Fibroblast of lung (primary cell): ENCODE data around the gene CUBN. TPM values are rescaled to one million over a fixed set of nuclear protein-coding genes. Genes with fewer than 3 reads are reported as not detected.

Experiments used
- DNase-seq, 2 donors: peaks; one replicate each; pipeline versions ENCODE4 v3.0.0 to v3.0.0-alpha.2; 2010; ENCODE audit warnings: low read depth in 2 of 2
- H2AFZ ChIP-seq: 2 replicates; pipeline ENCODE4 v1.5.1; 2012; ENCODE audit warnings: low read length, control low read depth, inconsistent platforms
- H3K27ac ChIP-seq: 2 replicates; pipeline ENCODE4 v1.5.1; 2011; ENCODE audit warnings: low read length, control low read depth; ENCODE audit not compliant: insufficient read depth
- H3K27me3 ChIP-seq: 2 replicates; pipeline ENCODE4 v1.5.1; 2011; ENCODE audit warnings: mild to moderate bottlenecking, low read length; ENCODE audit not compliant: control insufficient read depth, insufficient read depth
- H3K36me3 ChIP-seq: 2 replicates; pipeline ENCODE4 v1.5.1; 2011; ENCODE audit warnings: low read length; ENCODE audit not compliant: control insufficient read depth, insufficient read depth
- H3K4me1 ChIP-seq: 2 replicates; pipeline ENCODE4 v1.5.1; 2011; ENCODE audit warnings: low read length; ENCODE audit not compliant: control insufficient read depth, insufficient read depth; ENCODE audit errors: extremely low read depth
- H3K4me2 ChIP-seq: 2 replicates; pipeline ENCODE4 v1.5.1; 2011; ENCODE audit warnings: low read length, control low read depth; ENCODE audit not compliant: insufficient read depth; ENCODE audit errors: extremely low read depth
- H3K4me3 ChIP-seq, 4 experiments: fragments of 200-600 bp in 1 of 4; sonication (generic) in 1 of 4; replicated peaks in 1 of 4; 2 replicates each; pipeline ENCODE4 v1.5.1; 2011 to 2016; ENCODE audit warnings: low read length in 4 of 4, low read depth in 3 of 4, mild to moderate bottlenecking in 3 of 4, control low read depth in 2 of 4, inconsistent platforms in 1 of 4, mixed read lengths in 1 of 4; ENCODE audit not compliant: insufficient read depth in 1 of 4; ENCODE audit errors: control extremely low read depth in 1 of 4
- H3K79me2 ChIP-seq: 2 replicates; pipeline ENCODE4 v1.5.1; 2012; ENCODE audit warnings: mild to moderate bottlenecking, low read length, inconsistent platforms; ENCODE audit not compliant: control insufficient read depth, insufficient read depth
- H3K9ac ChIP-seq: 2 replicates; pipeline ENCODE4 v1.5.1; 2011; ENCODE audit warnings: mild to moderate bottlenecking, low read length, control low read depth; ENCODE audit not compliant: insufficient read depth
- H3K9me3 ChIP-seq: 2 replicates; pipeline ENCODE4 v1.5.1; 2012; ENCODE audit warnings: low read depth, low read length; ENCODE audit not compliant: control insufficient read depth, insufficient read depth
- H4K20me1 ChIP-seq: 2 replicates; pipeline ENCODE4 v1.5.1; 2011; ENCODE audit warnings: low read length; ENCODE audit not compliant: control insufficient read depth, insufficient read depth; ENCODE audit errors: extremely low read depth
- EZH2 ChIP-seq: IDR thresholded peaks from 2 replicates; pipeline ENCODE4 v1.5.1; 2012; ENCODE audit warnings: low read length, control low read depth, mild to moderate bottlenecking; ENCODE audit errors: missing control alignments
- polyA plus RNA-seq, 2 donors: library from polyadenylated mRNA; depleted of rRNA in 1 of 2; stranded (reverse) in 1 of 2; unstranded in 1 of 2; fragments of >200 nt; gene quantifications; 2 replicates each; pipeline ENCODE4 v1.2.1, GENCODE V29; 2011 to 2012; ENCODE audit warnings: missing spikeins in 1 of 2
- total RNA-seq: library from RNA; depleted of rRNA; stranded (reverse); fragments of >200 nt; gene quantifications from 2 replicates; pipeline ENCODE4 v1.2.1, GENCODE V29; 2014
- TF ChIP-seq, protein P1 (sequence below), 2 donors: IDR thresholded peaks in 1 of 2; conservative IDR thresholded peaks in 1 of 2; 1 replicate in 1 of 2; 2 replicates in 1 of 2; pipeline ENCODE4 v1.5.1; 2011 to 2012; ENCODE audit warnings: low read length in 2 of 2, control low read depth in 1 of 2, inconsistent platforms in 1 of 2, low read depth in 1 of 2, mild to moderate bottlenecking in 1 of 2

Gene CUBN
- total and polyA plus RNA-seq, 2 donors (not counting 1 experiment from before 2014, with no cell fraction given), result 1.3 to 1.5 TPM

- Histone ChIP-seq H3K4me3 (no peak overlapping the region), H3K4me2 (no peak overlapping the region), H3K27me3 (no peaks in the 10 kb centered on the region)
These were observed 351.9 kb downstream of the CUBN start for GRCh38 chr10:16777473-16778370.

GRCh38 chr10:16776896-16777295 is 352.7 kb downstream of the CUBN start:
- H3K4me2 ChIP-seq, result no peak overlapping the region
- peaks cover 2% of the 10 kb centered on the region for H3K36me3 ChIP-seq
- H3K27me3 ChIP-seq, result no peaks in the 10 kb centered on the region
- no peaks in the 10 kb centered on the region for H4K20me1 ChIP-seq
- no peak overlapping the region for H3K4me3 ChIP-seq
- TF ChIP-seq, protein P1, sequence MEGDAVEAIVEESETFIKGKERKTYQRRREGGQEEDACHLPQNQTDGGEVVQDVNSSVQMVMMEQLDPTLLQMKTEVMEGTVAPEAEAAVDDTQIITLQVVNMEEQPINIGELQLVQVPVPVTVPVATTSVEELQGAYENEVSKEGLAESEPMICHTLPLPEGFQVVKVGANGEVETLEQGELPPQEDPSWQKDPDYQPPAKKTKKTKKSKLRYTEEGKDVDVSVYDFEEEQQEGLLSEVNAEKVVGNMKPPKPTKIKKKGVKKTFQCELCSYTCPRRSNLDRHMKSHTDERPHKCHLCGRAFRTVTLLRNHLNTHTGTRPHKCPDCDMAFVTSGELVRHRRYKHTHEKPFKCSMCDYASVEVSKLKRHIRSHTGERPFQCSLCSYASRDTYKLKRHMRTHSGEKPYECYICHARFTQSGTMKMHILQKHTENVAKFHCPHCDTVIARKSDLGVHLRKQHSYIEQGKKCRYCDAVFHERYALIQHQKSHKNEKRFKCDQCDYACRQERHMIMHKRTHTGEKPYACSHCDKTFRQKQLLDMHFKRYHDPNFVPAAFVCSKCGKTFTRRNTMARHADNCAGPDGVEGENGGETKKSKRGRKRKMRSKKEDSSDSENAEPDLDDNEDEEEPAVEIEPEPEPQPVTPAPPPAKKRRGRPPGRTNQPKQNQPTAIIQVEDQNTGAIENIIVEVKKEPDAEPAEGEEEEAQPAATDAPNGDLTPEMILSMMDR (conservative IDR thresholded peaks at IDR 0.05 in 1 of 2, IDR thresholded peaks at IDR 0.05 in 1 of 2; ENCODE audit: low read depth in 1 of 2, low read length in 2 of 2), result no peak
- no peak for TF ChIP-seq EZH2
- H3K27ac ChIP-seq, result no peak overlapping the region
- no peak overlapping the region for H2AFZ ChIP-seq
- H3K79me2 ChIP-seq, result no peaks in the 10 kb centered on the region
- no peaks in the 10 kb centered on the region for H3K9me3 ChIP-seq
- no peaks in the 10 kb centered on the region for H3K4me1 ChIP-seq
- no peak overlapping the region for H3K9ac ChIP-seq
- peak in 1 of 2 donors; percentile 4 for DNase-seq

More at GRCh38 chr10:16777473-16778370, 351.9 kb downstream of the CUBN start:
- peak overlapping the region; percentile 22 for H3K27ac ChIP-seq
- H3K9me3 ChIP-seq, result no peaks in the 10 kb centered on the region
- peaks cover 2% of the 10 kb centered on the region for H3K36me3 ChIP-seq
- H3K79me2 ChIP-seq, result no peaks in the 10 kb centered on the region
- H3K4me1 ChIP-seq, result no peaks in the 10 kb centered on the region
- H4K20me1 ChIP-seq, result no peaks in the 10 kb centered on the region
- DNase-seq, result peak; percentile 41 to 70
- H2AFZ ChIP-seq, result peak overlapping the region; percentile 3
- H3K9ac ChIP-seq, result no peak overlapping the region
- no peak for TF ChIP-seq EZH2
- TF ChIP-seq, protein P1 (conservative IDR thresholded peaks at IDR 0.05 in 1 of 2, IDR thresholded peaks at IDR 0.05 in 1 of 2; ENCODE audit: low read depth in 1 of 2, low read length in 2 of 2), result peak; percentile 46 to 59

Other genes with a start within 250 kb of the CUBN start
- 4.4 and 5.8 TPM in 2 replicates for gene TRDMT1, start 71.9 kb upstream of the CUBN start, total RNA-seq
- gene TRDMT1, start 71.9 kb upstream of the CUBN start, polyA plus RNA-seq, result 6.0 and 7.0 TPM in 2 replicates
- 4,550 and 7,192 TPM in 2 replicates for gene VIM, start 98.4 kb upstream of the CUBN start, total RNA-seq
- 4,882 and 6,609 TPM in 2 replicates for gene VIM, start 98.4 kb upstream of the CUBN start, polyA plus RNA-seq